ENCODE data around the gene CNGA3.

CNGA3 gene

GRCh38 chr2:98357849-98358248, 11.6 kb downstream of the CNGA3 start:
- Histone ChIP-seq H3K9ac (ENCODE audit: low read length) (no peak overlapping the region), H3K36me3 (ENCODE audit: control insufficient read depth, insufficient read depth, low read length, severe bottlenecking) (no peaks in the 10 kb centered on the region), H3K9me3 (ENCODE audit: control insufficient read depth, low read length) (peaks cover 6% of the 10 kb centered on the region), H3K4me3 (ENCODE audit: low read length) (no peak overlapping the region), H3K27me3 (replicated peaks; ENCODE audit: control insufficient read depth, insufficient read depth, low read length) (peaks cover 3% of the 10 kb centered on the region), H3K4me1 (ENCODE audit: control insufficient read depth, insufficient read depth, low read length) (no peaks in the 10 kb centered on the region)
- DNase-seq (ENCODE audit: low read depth) = no peak

GRCh38 chr2:98359986-98360385, 13.7 kb downstream of the CNGA3 start:
- H3K4me1 ChIP-seq (ENCODE audit: control insufficient read depth, insufficient read depth, low read length) = no peaks in the 10 kb centered on the region
- peaks cover 3% of the 10 kb centered on the region for H3K9me3 ChIP-seq (ENCODE audit: control insufficient read depth, low read length)
- H3K36me3 ChIP-seq (ENCODE audit: control insufficient read depth, insufficient read depth, low read length, severe bottlenecking) = no peaks in the 10 kb centered on the region
- H3K27me3 ChIP-seq (replicated peaks; ENCODE audit: control insufficient read depth, insufficient read depth, low read length) = peaks cover 3% of the 10 kb centered on the region
- H3K4me3 ChIP-seq (ENCODE audit: low read length) = no peak overlapping the region
- no peak for DNase-seq (ENCODE audit: low read depth)
- H3K9ac ChIP-seq (ENCODE audit: low read length) = no peak overlapping the region

DNA sequence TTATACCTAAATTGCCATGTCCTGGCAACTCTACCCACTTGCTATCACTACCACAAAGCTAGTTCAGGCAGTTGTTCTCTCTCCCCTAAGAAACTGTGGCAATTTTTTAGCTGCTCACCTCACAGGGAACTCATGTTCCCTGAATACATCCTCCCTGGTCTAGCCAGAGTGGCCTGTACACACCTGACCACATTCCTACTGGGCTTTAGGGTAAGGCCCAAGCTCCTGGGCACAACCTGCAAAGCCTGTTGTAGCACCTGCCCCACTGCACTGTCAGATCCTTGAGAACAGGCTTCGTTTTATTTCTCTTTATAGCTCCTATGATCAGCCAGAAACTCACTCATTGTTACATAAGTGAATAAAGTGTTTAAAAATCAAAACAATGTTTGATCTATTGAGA, 21.5 kb downstream of the CNGA3 start:
- Histone ChIP-seq H3K4me3 (ENCODE audit: low read length) (no peak overlapping the region), H3K36me3 (ENCODE audit: control insufficient read depth, insufficient read depth, low read length, severe bottlenecking) (no peaks in the 10 kb centered on the region), H3K27me3 (replicated peaks; ENCODE audit: control insufficient read depth, insufficient read depth, low read length) (peaks cover 3% of the 10 kb centered on the region), H3K9me3 (ENCODE audit: control insufficient read depth, low read length) (peaks cover 3% of the 10 kb centered on the region), H3K4me1 (ENCODE audit: control insufficient read depth, insufficient read depth, low read length) (no peaks in the 10 kb centered on the region), H3K9ac (ENCODE audit: low read length) (no peak overlapping the region)
- DNase-seq (ENCODE audit: low read depth) = no peak

DNA sequence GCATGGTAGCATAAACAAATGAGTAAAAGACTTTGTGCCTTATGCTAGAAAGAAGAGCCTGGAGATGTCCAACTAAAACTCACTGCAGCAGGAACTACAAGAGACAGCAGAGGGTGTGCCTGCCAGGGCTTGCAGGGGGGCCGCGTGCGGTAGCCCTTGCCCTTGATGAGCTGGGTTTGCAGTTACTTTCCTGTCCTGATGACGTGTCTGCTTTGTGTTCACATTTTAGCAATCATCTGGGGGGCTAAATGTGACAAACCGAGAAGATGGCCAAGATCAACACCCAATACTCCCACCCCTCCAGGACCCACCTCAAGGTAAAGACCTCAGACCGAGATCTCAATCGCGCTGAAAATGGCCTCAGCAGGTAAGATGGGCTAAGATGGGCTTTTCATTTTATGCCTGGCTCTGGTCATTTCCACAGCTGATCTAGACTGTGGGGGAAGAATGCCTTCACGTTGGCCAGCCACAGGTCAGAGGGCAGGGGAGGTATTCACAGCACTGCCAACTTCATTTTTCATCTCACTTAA, 23.5 kb downstream of the CNGA3 start:
- peaks cover 6% of the 10 kb centered on the region for H3K27me3 ChIP-seq (replicated peaks; ENCODE audit: control insufficient read depth, insufficient read depth, low read length)
- no peak for DNase-seq (ENCODE audit: low read depth)
- H3K36me3 ChIP-seq (ENCODE audit: control insufficient read depth, insufficient read depth, low read length, severe bottlenecking) = no peaks in the 10 kb centered on the region
- no peak overlapping the region for H3K9ac ChIP-seq (ENCODE audit: low read length)
- no peaks in the 10 kb centered on the region for H3K9me3 ChIP-seq (ENCODE audit: control insufficient read depth, low read length)
- H3K4me1 ChIP-seq (ENCODE audit: control insufficient read depth, insufficient read depth, low read length) = no peaks in the 10 kb centered on the region
- H3K4me3 ChIP-seq (ENCODE audit: low read length) = no peak overlapping the region

DNA sequence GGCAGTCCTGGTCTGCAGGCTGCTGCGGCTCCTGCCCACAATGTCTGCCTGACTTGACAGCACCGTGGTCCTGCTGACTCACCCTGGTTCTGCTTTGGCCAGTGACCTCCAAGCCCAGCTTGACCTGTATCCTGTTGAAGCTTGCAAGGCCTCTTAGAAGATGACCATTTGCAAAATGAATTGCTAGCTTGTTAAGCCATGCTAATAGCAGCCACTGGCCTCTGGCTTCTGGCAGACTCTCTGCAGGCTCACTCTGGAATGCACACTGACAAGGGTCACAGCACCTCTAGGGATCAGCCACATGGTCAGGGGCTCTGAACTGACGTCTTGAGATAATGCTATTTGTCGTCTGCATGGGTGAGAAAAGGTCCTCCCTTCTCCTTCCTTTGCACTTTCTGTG, 25.9 kb downstream of the CNGA3 start:
- DNase-seq (ENCODE audit: low read depth) = no peak
- H3K36me3 ChIP-seq (ENCODE audit: control insufficient read depth, insufficient read depth, low read length, severe bottlenecking) = no peaks in the 10 kb centered on the region
- H3K4me1 ChIP-seq (ENCODE audit: control insufficient read depth, insufficient read depth, low read length) = no peaks in the 10 kb centered on the region
- H3K4me3 ChIP-seq (ENCODE audit: low read length) = no peak overlapping the region
- peaks cover 27% of the 10 kb centered on the region for H3K27me3 ChIP-seq (replicated peaks; ENCODE audit: control insufficient read depth, insufficient read depth, low read length)
- no peaks in the 10 kb centered on the region for H3K9me3 ChIP-seq (ENCODE audit: control insufficient read depth, low read length)
- H3K9ac ChIP-seq (ENCODE audit: low read length) = no peak overlapping the region

DNA sequence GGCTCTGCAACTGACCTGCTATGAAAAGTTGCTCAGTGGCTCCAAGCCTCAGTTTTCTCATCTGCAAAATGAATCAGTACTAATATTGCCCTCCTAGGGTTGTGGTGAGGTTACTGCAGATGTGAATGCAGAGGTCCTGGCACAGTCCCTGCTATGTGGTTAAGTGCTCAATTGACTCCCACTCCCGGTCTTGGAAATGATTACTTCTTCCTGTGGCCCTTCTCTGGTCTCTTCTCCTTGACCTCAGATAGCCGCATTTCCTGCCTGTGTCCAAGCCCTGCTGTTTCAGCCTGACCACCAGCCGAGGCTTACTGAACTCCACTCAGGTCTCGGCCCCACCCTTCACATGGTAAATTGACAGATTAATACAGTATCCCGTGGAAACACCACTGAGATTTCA, 26.3 kb downstream of the CNGA3 start:
- no peaks in the 10 kb centered on the region for H3K9me3 ChIP-seq (ENCODE audit: control insufficient read depth, low read length)
- no peak for DNase-seq (ENCODE audit: low read depth)
- no peaks in the 10 kb centered on the region for H3K4me1 ChIP-seq (ENCODE audit: control insufficient read depth, insufficient read depth, low read length)
- H3K27me3 ChIP-seq (replicated peaks; ENCODE audit: control insufficient read depth, insufficient read depth, low read length) = peaks cover 31% of the 10 kb centered on the region
- H3K36me3 ChIP-seq (ENCODE audit: control insufficient read depth, insufficient read depth, low read length, severe bottlenecking) = no peaks in the 10 kb centered on the region
- no peak overlapping the region for H3K9ac ChIP-seq (ENCODE audit: low read length)
- no peak overlapping the region for H3K4me3 ChIP-seq (ENCODE audit: low read length)

DNA sequence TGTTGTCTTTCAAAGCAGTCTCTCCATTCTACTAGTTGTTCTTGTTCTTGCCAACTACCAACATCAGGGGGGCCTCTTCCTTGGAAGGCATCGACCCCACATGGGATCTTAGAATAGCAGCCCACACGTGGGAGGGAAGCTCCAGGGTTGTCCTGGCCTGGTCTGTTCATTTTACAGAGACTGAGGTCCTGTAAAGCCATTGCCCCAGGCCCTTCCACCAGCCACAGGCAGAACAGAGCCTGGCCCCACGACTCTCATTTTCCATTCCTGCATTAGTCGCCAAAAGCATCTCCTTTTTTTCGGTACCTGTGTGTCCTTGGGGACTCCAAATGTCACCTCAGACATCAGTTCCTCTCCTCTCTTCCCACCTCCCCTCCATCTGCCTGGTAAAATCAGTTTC, 28.0 kb downstream of the CNGA3 start:
- Histone ChIP-seq H3K4me3 (ENCODE audit: low read length) (no peak overlapping the region), H3K9me3 (ENCODE audit: control insufficient read depth, low read length) (no peaks in the 10 kb centered on the region), H3K36me3 (ENCODE audit: control insufficient read depth, insufficient read depth, low read length, severe bottlenecking) (no peaks in the 10 kb centered on the region), H3K4me1 (ENCODE audit: control insufficient read depth, insufficient read depth, low read length) (peaks cover 3% of the 10 kb centered on the region), H3K27me3 (replicated peaks; ENCODE audit: control insufficient read depth, insufficient read depth, low read length) (peaks cover 37% of the 10 kb centered on the region), H3K9ac (ENCODE audit: low read length) (no peak overlapping the region)
- DNase-seq (ENCODE audit: low read depth) = no peak

DNA sequence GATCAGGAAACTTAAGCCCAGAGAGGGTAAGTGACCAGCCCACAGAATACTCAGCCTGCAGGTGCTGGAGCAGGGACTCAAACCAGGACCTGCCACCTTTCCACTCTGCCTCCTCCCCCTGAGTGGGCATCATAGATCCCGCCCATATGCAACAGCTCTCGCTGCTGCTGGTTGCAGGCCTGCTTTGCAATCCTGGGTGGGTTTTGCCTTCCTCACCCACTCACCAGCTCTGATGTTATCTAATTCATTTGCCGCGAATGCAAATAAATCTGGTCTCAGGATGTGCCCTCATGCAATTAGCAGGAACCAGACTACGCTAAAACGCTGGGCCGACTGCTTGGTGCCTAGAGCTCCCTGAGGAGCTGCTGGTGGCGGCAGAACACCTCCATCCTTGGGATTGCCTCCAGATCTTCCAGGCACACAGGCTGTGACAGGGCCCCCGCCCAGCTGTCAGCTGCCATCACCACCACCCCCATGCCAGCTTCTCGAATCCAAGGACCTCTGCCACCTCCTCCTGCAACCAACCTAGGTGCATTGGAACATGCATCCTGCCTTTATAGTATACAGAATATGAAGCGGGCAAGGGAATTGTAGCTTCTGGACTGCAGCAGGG, 28.8 kb downstream of the CNGA3 start:
- peaks cover 4% of the 10 kb centered on the region for H3K4me1 ChIP-seq (ENCODE audit: control insufficient read depth, insufficient read depth, low read length)
- H3K9me3 ChIP-seq (ENCODE audit: control insufficient read depth, low read length) = no peaks in the 10 kb centered on the region
- no peak overlapping the region for H3K9ac ChIP-seq (ENCODE audit: low read length)
- DNase-seq (ENCODE audit: low read depth) = no peak
- no peaks in the 10 kb centered on the region for H3K36me3 ChIP-seq (ENCODE audit: control insufficient read depth, insufficient read depth, low read length, severe bottlenecking)
- H3K4me3 ChIP-seq (ENCODE audit: low read length) = no peak overlapping the region
- peaks cover 37% of the 10 kb centered on the region for H3K27me3 ChIP-seq (replicated peaks; ENCODE audit: control insufficient read depth, insufficient read depth, low read length)

- no peaks in the 10 kb centered on the region for H3K9me3 ChIP-seq (ENCODE audit: control insufficient read depth, low read length)
- peaks cover 50% of the 10 kb centered on the region for H3K27me3 ChIP-seq (replicated peaks; ENCODE audit: control insufficient read depth, insufficient read depth, low read length)
- peaks cover 4% of the 10 kb centered on the region for H3K4me1 ChIP-seq (ENCODE audit: control insufficient read depth, insufficient read depth, low read length)
- H3K9ac ChIP-seq (ENCODE audit: low read length) = no peak overlapping the region
- no peak overlapping the region for H3K4me3 ChIP-seq (ENCODE audit: low read length)
- no peaks in the 10 kb centered on the region for H3K36me3 ChIP-seq (ENCODE audit: control insufficient read depth, insufficient read depth, low read length, severe bottlenecking)
- DNase-seq (ENCODE audit: low read depth) = no peak
Measured at GRCh38 chr2:98376301-98376910, 30.1 kb downstream of the CNGA3 start.

DNA sequence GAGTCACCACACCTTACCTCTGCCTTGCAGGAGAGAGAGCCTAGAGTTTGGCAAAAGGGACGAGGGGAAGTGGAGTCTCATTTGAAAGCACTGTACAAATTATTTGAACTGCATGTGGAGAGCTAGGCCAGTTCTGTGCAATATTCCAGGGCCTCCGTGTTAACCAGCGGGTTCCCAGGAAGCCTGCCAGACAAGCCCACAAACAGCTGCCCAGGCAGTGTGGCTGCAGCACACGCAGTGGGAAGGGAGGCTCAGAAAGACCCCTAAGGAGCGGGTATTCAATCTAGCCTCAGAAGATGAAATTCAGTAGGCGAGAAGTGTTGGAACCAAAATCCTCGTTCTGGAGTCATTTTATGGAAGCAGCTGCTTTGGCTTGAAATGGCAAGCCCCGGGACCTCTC, 30.7 kb downstream of the CNGA3 start:
- Histone ChIP-seq H3K4me1 (ENCODE audit: control insufficient read depth, insufficient read depth, low read length) (peaks cover 4% of the 10 kb centered on the region), H3K27me3 (replicated peaks; ENCODE audit: control insufficient read depth, insufficient read depth, low read length) (peaks cover 56% of the 10 kb centered on the region), H3K9ac (ENCODE audit: low read length) (no peak overlapping the region), H3K36me3 (ENCODE audit: control insufficient read depth, insufficient read depth, low read length, severe bottlenecking) (no peaks in the 10 kb centered on the region), H3K9me3 (ENCODE audit: control insufficient read depth, low read length) (no peaks in the 10 kb centered on the region), H3K4me3 (ENCODE audit: low read length) (no peak overlapping the region)
- DNase-seq (ENCODE audit: low read depth) = no peak

GRCh38 chr2:98377544-98377943, 31.3 kb downstream of the CNGA3 start:
- no peak for DNase-seq (ENCODE audit: low read depth)
- Histone ChIP-seq H3K4me3 (ENCODE audit: low read length) (no peak overlapping the region), H3K27me3 (replicated peaks; ENCODE audit: control insufficient read depth, insufficient read depth, low read length) (peaks cover 60% of the 10 kb centered on the region), H3K4me1 (ENCODE audit: control insufficient read depth, insufficient read depth, low read length) (peaks cover 4% of the 10 kb centered on the region), H3K9me3 (ENCODE audit: control insufficient read depth, low read length) (no peaks in the 10 kb centered on the region), H3K9ac (ENCODE audit: low read length) (no peak overlapping the region), H3K36me3 (ENCODE audit: control insufficient read depth, insufficient read depth, low read length, severe bottlenecking) (no peaks in the 10 kb centered on the region)

DNA sequence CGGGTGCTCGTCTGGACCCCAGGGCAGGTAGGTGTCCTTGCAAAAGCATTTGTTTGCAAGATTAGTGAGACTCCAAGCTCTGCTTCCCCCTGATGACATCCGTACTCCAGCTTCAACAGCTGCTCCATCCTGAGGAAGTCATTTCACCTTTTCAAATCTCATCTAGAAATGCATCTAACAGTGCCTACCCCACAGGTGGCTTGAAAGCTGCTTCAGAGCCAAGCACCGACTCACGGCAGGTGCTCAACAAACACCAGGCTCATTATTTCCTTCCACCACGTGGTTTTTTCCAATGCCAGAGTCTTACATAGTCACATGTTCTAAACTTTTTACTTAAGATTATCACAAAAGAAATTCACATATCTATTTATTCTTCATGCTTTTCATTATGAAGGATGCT, 31.9 kb downstream of the CNGA3 start:
- peaks cover 4% of the 10 kb centered on the region for H3K4me1 ChIP-seq (ENCODE audit: control insufficient read depth, insufficient read depth, low read length)
- no peaks in the 10 kb centered on the region for H3K36me3 ChIP-seq (ENCODE audit: control insufficient read depth, insufficient read depth, low read length, severe bottlenecking)
- H3K9ac ChIP-seq (ENCODE audit: low read length) = no peak overlapping the region
- H3K27me3 ChIP-seq (replicated peaks; ENCODE audit: control insufficient read depth, insufficient read depth, low read length) = peaks cover 63% of the 10 kb centered on the region
- no peaks in the 10 kb centered on the region for H3K9me3 ChIP-seq (ENCODE audit: control insufficient read depth, low read length)
- DNase-seq (ENCODE audit: low read depth) = no peak
- no peak overlapping the region for H3K4me3 ChIP-seq (ENCODE audit: low read length)

Data from adipocyte (in vitro differentiated cells).